OCI-LY3 (cell line): Measurements from ENCODE around the gene GRID1.

ENCODE experiments used
- CTCF ChIP-seq: fragments of 200-600, 300-600 bp; sonication (generic); IDR thresholded peaks from 2 replicates; pipeline ENCODE4 v1.5.1; 2014; ENCODE audit warnings: antibody characterized with exemption, low read length, low read depth
- EZH2phosphoT487 ChIP-seq: fragments of 200-600 bp; shearing (Covaris generic); IDR thresholded peaks from 2 replicates; pipeline ENCODE4 v1.6.1; 2018; ENCODE audit warnings: antibody characterized with exemption, mixed run types, low read depth

DNA sequence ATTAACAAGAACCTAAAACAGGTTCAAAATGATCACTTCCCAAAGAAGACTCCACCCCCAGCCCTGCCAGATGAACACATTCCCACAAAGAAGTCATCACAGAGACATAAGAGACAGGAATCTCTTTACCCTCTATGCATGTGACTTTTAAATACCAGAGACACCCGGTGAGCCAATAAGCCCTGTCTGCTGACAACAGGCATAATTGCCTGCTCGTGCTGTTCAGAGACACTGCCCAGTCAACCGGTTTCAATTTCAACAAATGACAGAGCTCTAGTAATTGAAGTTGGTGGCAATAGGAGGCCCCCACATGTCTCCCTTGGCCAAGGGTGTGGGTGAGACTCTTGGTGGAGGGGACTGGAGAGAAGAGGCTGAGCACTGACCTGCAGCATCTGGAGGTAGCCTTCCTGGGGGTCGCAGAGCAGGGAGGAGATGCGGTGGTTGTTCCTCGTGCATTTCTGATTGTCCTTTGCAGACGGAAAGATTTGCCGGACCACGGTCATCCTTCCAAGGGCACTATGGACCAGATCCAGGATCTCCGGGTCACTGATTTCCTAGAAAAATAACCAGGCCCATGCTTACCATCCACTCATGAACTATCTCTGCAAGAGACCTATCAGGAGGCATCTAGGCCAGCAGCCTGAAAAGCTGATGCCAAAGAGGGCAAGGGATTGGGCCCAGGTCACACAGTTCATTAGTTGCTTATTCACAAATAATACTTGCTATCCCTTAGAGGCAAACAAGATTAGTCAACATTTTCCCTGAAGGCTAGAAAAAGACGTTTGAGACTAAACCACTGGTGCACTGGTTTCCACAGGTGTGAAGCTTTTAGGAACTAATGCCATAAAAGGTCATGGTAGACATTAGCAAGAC, 497.7 kb downstream of the GRID1 start:
- TF ChIP-seq CTCF, result no peak
- TF ChIP-seq EZH2phosphoT487, result no peak
